ENCODE measurements around the gene CDH12. TPM values are rescaled to one million over a fixed set of nuclear protein-coding genes. Genes with fewer than 3 reads are reported as not detected.
"Not testable (repeated sequence)": the region's sequence is repeated elsewhere in the genome, so short reads cannot be mapped to it uniquely, and the experiment has no call there.

CDH12 gene
- total RNA-seq, 2 experiments from 2014 or later: not detected

DNA sequence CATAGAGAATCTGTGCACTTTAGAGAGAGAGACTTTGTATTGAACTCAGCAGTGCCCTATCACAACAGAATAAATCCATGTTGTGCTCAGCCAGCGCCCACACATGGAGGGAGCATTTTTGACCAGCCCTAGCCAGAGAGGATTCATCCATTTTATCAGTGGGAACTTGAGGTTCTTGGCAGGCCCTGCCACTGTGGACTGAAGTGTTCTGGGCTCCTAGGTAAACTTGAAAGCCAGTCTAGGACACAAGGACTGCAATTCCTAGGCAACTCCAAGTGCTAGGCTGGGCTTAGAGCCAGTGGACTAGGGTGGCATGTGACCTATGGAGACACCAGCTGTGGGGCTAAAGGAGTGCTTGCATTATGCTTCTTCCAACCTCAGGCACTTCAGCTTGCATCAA, 523.5 kb downstream of the CDH12 start:
- Mint-ChIP-seq H3K4me3 (no peak overlapping the region), H3K4me1 (no peaks in the 10 kb centered on the region), H3K9me3 (peaks cover 14% of the 10 kb centered on the region), H3K27ac (no peak overlapping the region), H3K36me3 (ENCODE audit: low read depth) (no peaks in the 10 kb centered on the region), H3K27me3 (no peaks in the 10 kb centered on the region)
- no peak for DNase-seq
- POLR2A ChIA-PET: no interaction called here
- CTCF ChIA-PET: no interaction called here

DNA sequence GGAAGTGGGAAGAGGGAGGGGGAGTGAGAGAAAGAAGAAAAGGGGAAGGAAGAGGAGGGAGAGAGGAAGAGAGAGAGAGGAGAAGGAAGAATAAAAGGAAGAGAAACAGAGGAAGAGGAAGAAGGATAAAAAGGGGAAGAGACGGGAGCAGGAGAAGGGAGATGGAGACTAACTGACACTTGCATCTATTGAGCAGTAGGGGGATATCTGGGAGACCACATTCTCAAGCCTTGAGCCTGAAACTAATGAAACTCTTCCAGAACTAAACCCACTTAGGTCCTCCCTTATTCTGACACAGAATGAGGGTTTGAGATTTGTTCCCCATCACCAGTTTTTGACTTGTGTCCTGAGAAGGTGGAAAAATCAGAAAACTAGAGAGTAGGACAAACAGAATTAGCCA, 533.3 kb downstream of the CDH12 start:
- H3K4me3 Mint-ChIP-seq: no peak overlapping the region
- H3K4me1 Mint-ChIP-seq: no peaks in the 10 kb centered on the region
- no peak for DNase-seq
- H3K36me3 Mint-ChIP-seq (ENCODE audit: low read depth): no peaks in the 10 kb centered on the region
- H3K9me3 Mint-ChIP-seq: peaks cover 7% of the 10 kb centered on the region
- ChIA-PET CTCF (interaction anchor here (0.6 kb wide), 1 partner anchor 9 kb away, joined by 4 read pairs; no protein-coding TSS in a partner anchor), POLR2A (no interaction called here)
- no peaks in the 10 kb centered on the region for H3K27me3 Mint-ChIP-seq
- no peak overlapping the region for H3K27ac Mint-ChIP-seq

DNA sequence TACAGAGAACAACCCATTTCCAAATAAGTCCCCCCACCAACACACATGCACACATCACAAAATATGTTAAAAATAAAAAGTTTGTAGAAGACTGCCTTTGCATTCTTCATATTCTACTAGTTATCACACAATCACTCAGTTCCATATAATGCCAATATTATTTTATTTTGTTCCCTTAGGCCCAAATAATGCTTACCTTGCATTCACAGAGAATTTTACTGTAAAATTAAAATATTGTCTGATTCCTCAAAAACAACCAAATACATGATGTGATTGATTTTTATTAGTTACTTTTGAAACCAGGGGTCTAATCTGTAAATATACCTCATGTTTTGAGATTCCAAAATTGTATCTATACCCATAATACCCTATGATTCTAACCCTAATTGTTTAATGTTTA, 536.9 kb downstream of the CDH12 start:
- Mint-ChIP-seq H3K9me3 (peaks cover 9% of the 10 kb centered on the region), H3K4me3 (no peak overlapping the region)
- CTCF ChIA-PET: no interaction called here

DNA sequence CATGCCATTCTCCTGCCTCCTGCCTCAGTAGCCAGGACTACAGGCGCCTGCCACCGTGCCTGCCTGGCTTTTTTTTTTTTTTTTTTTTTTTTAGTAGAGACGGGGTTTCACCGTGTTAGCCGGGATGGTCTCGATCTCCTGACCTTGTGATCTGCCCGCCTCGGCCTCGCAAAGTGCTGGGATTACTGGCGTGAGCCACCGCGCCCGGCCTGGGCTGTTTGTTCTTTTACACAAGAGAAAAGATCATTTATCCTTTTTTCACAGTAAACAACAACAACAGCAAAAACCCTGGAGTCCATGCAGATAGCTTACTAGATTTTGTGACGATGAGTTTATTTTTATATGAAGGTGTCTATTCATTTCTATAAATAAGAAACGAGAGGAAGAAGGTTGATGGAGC, 538.1 kb downstream of the CDH12 start:
- H3K4me3 Mint-ChIP-seq; H3K27ac Mint-ChIP-seq; H3K4me1 Mint-ChIP-seq; H3K27me3 Mint-ChIP-seq; CTCF ChIA-PET; H3K9me3 Mint-ChIP-seq; H3K36me3 Mint-ChIP-seq (ENCODE audit: low read depth); DNase-seq; POLR2A ChIA-PET: not testable (repeated sequence)

More for the DNA sequence above, 536.9 kb downstream of the CDH12 start:
- no peak for DNase-seq
- Mint-ChIP-seq H3K36me3 (ENCODE audit: low read depth) (no peaks in the 10 kb centered on the region), H3K27me3 (no peaks in the 10 kb centered on the region), H3K27ac (no peak overlapping the region), H3K4me1 (no peaks in the 10 kb centered on the region)
- POLR2A ChIA-PET: no interaction called here

DNA sequence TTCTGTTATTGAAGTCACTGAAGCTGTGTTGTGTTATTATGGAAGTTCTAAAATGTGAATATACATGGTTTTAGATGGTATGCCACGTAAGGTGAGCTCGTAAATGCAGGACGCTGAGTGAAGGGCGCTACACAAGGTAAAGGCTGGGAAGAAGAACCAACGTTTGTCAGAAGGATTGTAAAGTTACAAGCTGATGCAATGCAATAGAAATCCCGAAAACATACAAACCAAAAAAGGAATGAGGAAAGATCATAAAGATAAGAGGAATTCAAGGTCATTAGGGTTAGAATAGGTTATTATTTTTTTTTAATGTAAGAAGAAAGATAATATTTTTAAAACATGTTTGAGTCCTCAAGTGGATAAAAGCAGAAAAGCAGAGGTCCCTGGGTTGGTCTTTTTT, 538.6 kb downstream of the CDH12 start:
- ChIA-PET CTCF (no interaction called here), POLR2A (no interaction called here)
- no peak overlapping the region for H3K27ac Mint-ChIP-seq
- no peaks in the 10 kb centered on the region for H3K27me3 Mint-ChIP-seq
- DNase-seq: no peak
- H3K9me3 Mint-ChIP-seq: peaks cover 8% of the 10 kb centered on the region
- no peaks in the 10 kb centered on the region for H3K36me3 Mint-ChIP-seq (ENCODE audit: low read depth)
- H3K4me1 Mint-ChIP-seq: no peaks in the 10 kb centered on the region
- H3K4me3 Mint-ChIP-seq: no peak overlapping the region

DNA sequence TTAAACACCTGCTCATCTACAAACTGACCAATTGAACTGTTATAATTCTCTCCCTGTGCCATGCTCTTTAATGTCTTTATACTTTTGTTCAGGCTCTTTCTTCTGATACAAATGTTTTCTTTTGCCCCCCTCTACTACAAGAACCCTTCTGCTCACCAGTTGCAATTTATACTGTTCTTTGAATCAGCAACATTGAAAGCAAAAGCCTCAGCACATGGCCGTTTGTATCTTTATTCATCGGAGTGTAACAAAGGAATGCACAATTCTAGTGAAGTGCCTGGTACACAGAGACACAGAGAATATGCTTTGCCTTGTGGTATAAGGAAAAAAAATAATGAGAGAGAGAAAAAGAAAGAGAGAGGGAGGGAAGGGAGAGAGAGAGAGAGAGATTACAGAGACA, 547.1 kb downstream of the CDH12 start:
- H3K9me3 Mint-ChIP-seq: peaks cover 5% of the 10 kb centered on the region
- H3K4me3 Mint-ChIP-seq: no peak overlapping the region
- DNase-seq: no peak
- H3K4me1 Mint-ChIP-seq: no peaks in the 10 kb centered on the region
- H3K36me3 Mint-ChIP-seq (ENCODE audit: low read depth): no peaks in the 10 kb centered on the region
- H3K27me3 Mint-ChIP-seq: no peaks in the 10 kb centered on the region
- no peak overlapping the region for H3K27ac Mint-ChIP-seq
- ChIA-PET CTCF (no interaction called here), POLR2A (no interaction called here)

DNA sequence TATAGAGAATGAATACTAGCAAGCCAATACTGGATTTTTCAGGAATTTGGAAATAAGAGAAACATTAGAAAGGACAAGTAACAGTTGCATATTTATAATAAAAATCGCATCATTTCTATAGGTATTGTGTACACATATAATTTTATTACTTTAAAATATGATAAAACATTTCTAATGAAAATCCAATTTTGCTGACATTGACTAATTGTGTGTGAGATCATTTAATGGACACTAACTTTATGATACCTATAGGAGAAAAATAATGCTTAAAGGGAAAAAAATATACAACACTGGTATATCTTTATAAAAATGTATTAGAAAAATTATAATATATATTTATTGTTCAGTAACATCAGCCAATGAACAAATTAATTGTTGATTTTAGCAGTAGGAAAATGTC, 557.3 kb downstream of the CDH12 start:
- Mint-ChIP-seq H3K27me3 (no peaks in the 10 kb centered on the region), H3K36me3 (ENCODE audit: low read depth) (no peaks in the 10 kb centered on the region), H3K4me3 (no peak overlapping the region), H3K9me3 (peaks cover 11% of the 10 kb centered on the region), H3K27ac (no peak overlapping the region), H3K4me1 (no peaks in the 10 kb centered on the region)
- ChIA-PET POLR2A (no interaction called here), CTCF (no interaction called here)
- DNase-seq: no peak

DNA sequence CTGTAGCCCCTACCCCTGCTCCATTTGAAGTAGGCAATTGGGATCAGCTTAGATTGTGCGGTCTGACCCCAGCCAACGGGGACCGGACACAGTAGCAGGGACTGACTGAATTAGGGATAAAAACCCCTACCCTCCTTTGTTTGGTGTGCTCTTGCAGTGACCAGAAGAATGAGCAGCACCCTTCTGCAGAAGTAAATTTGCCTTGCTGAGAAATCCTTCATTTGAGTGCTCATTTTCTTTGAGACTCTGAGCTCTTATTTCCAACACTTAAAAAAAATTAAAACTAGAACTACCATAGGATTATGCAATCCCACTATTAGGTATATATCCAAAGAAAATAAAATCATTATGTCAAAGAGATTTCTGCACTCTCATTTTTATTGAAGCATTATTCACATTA, 560.0 kb downstream of the CDH12 start:
- no peak for DNase-seq
- no peak overlapping the region for H3K4me3 Mint-ChIP-seq
- ChIA-PET POLR2A (no interaction called here), CTCF (no interaction called here)
- H3K36me3 Mint-ChIP-seq (ENCODE audit: low read depth): no peaks in the 10 kb centered on the region
- H3K9me3 Mint-ChIP-seq: peaks cover 18% of the 10 kb centered on the region
- H3K27me3 Mint-ChIP-seq: no peaks in the 10 kb centered on the region
- no peaks in the 10 kb centered on the region for H3K4me1 Mint-ChIP-seq
- H3K27ac Mint-ChIP-seq: no peak overlapping the region

DNA sequence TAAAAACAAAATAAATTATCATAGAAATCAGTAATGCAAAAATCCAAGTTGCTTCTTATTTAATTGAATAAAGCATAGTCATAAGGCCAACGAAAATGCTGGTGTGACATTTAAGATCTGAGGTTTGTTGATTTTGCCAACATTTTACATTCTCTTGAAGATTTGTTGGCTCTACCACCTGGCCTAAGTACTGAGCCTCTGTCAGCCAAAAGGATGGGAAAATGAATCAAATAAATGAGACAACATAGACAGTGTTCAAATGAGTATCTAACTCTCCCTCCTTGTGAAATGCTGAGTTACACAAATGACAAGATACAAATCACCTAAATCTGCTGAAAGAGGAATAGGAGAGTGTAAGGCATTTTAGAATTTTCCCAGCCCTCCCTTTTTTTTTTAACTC, 575.0 kb downstream of the CDH12 start:
- DNase-seq: no peak
- no peaks in the 10 kb centered on the region for H3K27me3 Mint-ChIP-seq
- no peaks in the 10 kb centered on the region for H3K36me3 Mint-ChIP-seq (ENCODE audit: low read depth)
- H3K4me1 Mint-ChIP-seq: no peaks in the 10 kb centered on the region
- POLR2A ChIA-PET: no interaction called here
- H3K27ac Mint-ChIP-seq: no peak overlapping the region
- peaks cover 8% of the 10 kb centered on the region for H3K9me3 Mint-ChIP-seq
- CTCF ChIA-PET: no interaction called here
- no peak overlapping the region for H3K4me3 Mint-ChIP-seq

DNA sequence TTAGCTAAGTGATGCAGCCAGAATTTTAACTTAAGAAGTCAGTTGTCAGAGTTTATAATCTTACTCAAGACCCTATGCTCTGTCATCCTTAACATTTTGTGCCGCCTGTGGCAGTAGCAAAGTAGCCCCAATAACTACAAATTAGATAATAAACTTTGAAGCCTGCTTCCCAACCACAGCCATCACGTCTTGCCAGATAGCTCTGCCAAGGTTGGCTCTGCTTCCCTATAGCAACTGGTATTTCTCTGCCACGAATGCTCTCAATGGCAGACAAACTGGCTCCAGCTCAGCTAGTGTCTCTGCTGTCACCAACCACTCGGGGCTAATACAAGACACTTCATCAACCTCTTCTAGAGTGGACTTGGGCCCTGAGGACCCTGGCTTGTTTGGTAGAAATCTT, 576.1 kb downstream of the CDH12 start:
- H3K27ac Mint-ChIP-seq: no peak overlapping the region

DNA sequence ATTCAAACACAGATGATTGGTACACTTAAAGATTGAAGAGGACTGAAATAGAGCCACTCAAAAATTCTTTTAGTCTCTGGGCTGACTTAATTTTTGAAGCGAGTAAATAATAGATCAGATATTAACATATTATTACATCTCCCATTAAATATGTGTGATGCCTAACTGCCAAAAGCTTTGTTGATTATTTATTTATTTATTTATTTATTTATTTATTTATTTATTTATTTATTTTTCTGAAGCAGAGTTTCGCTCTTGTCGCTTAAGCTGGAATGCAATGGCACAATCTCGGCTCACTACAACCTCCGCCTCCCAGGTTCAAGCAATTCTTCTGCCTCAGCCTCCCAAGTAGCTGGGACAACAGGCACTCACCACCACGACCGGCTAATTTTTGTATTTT, 587.3 kb downstream of the CDH12 start:
- H3K36me3 Mint-ChIP-seq (ENCODE audit: low read depth); CTCF ChIA-PET; H3K4me1 Mint-ChIP-seq; H3K4me3 Mint-ChIP-seq; H3K9me3 Mint-ChIP-seq; DNase-seq; POLR2A ChIA-PET; H3K27me3 Mint-ChIP-seq; H3K27ac Mint-ChIP-seq: not testable (repeated sequence)

More for the DNA sequence above, 576.1 kb downstream of the CDH12 start:
- H3K4me3 Mint-ChIP-seq: no peak overlapping the region
- ChIA-PET CTCF (no interaction called here), POLR2A (no interaction called here)
- H3K9me3 Mint-ChIP-seq: peaks cover 8% of the 10 kb centered on the region
- DNase-seq: no peak
- H3K4me1 Mint-ChIP-seq: no peaks in the 10 kb centered on the region
- H3K27me3 Mint-ChIP-seq: no peaks in the 10 kb centered on the region
- no peaks in the 10 kb centered on the region for H3K36me3 Mint-ChIP-seq (ENCODE audit: low read depth)

DNA sequence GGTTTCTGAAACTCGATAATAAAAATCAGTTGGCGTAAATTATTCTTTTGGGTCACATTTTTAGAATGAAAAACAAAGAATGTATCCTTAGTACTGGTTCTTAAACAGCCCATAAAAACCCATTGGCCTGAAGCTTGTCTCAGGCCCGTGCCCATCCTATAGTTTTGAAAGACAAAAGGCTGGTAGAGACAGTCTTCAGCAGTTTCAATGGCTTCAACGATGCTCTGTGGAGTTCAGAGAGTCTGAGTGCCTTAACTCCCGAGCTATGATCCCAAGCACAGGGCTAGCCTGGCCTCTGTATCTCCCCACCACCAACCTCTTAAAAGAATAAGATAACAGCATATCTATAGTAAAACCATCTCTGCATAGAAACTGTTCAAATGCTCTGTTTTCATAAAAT, 595.0 kb downstream of the CDH12 start:
- ChIA-PET POLR2A (no interaction called here), CTCF (no interaction called here)
- Mint-ChIP-seq H3K36me3 (ENCODE audit: low read depth) (no peaks in the 10 kb centered on the region), H3K4me1 (no peaks in the 10 kb centered on the region), H3K9me3 (peaks cover 4% of the 10 kb centered on the region), H3K27me3 (no peaks in the 10 kb centered on the region), H3K4me3 (no peak overlapping the region), H3K27ac (no peak overlapping the region)
- DNase-seq: no peak

DNA sequence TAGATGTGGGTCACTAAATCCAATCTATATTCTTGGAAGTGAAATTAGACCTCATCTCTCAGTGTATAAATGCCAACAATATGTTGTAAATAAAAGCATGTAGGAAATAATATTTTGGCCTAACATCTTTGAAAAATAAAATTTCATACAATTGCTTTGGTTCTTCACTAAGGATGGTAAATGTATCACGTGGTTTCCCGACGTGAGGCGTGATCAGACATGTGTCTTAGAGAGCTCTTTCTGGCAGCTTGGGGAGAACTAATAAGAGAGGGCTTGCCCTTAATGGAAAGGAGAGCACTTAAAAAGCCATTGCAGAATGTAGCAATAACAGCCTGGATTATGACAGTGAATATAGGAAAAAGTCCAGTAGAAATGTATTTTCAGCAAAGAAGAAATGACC, 602.6 kb downstream of the CDH12 start:
- peaks cover 3% of the 10 kb centered on the region for H3K9me3 Mint-ChIP-seq
- no peaks in the 10 kb centered on the region for H3K4me1 Mint-ChIP-seq
- no peak overlapping the region for H3K27ac Mint-ChIP-seq
- ChIA-PET CTCF (no interaction called here), POLR2A (no interaction called here)
- DNase-seq: no peak
- no peak overlapping the region for H3K4me3 Mint-ChIP-seq
- no peaks in the 10 kb centered on the region for H3K36me3 Mint-ChIP-seq (ENCODE audit: low read depth)
- no peaks in the 10 kb centered on the region for H3K27me3 Mint-ChIP-seq

DNA sequence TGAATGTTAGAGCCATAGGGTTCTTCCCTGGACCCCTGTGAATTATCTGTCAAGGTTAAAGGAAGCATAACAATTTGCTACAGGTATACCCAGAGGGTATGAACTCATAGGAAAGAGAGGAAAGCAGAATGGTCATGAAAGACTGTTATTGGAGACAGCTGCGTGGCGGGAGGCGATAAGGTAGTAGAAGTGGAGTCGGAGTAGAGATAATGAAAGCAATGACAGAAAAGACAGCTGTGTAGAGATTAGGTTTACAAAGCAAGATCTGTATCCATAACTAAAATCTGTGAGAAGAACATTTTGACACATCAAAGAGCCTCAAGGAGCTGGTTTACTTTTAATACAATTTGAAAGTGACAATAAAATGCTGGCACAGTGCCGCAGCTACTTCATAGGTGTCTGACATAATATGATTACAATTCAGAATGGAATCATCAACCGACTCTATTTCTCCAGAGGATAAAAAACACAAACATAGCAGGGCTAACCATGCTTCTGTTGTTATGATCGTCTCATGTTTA, 603.9 kb downstream of the CDH12 start:
- ChIA-PET CTCF (no interaction called here), POLR2A (no interaction called here)
- no peak overlapping the region for H3K4me3 Mint-ChIP-seq
- DNase-seq: no peak
- no peaks in the 10 kb centered on the region for H3K36me3 Mint-ChIP-seq (ENCODE audit: low read depth)
- H3K4me1 Mint-ChIP-seq: no peaks in the 10 kb centered on the region
- no peak overlapping the region for H3K27ac Mint-ChIP-seq
- H3K27me3 Mint-ChIP-seq: no peaks in the 10 kb centered on the region
- H3K9me3 Mint-ChIP-seq: peaks cover 3% of the 10 kb centered on the region

DNA sequence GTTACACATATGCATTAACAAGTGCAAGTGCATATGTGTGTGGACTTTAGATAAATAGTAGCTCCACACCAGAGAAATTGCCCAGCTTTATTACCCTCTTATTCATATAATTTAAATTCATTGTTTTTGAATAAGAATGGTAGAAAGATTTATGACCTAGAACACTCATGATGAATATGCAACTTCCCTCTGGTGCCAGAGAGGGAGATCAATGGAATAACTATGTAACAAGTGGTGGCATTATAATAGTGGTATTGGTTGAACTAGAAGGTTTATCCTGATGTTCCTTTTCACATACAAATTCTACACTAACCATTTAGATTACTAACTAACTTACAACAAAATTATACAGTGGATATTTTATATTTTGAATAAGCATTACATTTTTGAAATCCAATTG, 607.4 kb downstream of the CDH12 start:
- no peak overlapping the region for H3K4me3 Mint-ChIP-seq
- CTCF ChIA-PET: no interaction called here
- no peaks in the 10 kb centered on the region for H3K36me3 Mint-ChIP-seq (ENCODE audit: low read depth)
- H3K27me3 Mint-ChIP-seq: no peaks in the 10 kb centered on the region
- H3K9me3 Mint-ChIP-seq: peaks cover 3% of the 10 kb centered on the region
- DNase-seq: no peak
- POLR2A ChIA-PET: no interaction called here
- no peak overlapping the region for H3K27ac Mint-ChIP-seq
- no peaks in the 10 kb centered on the region for H3K4me1 Mint-ChIP-seq

Data from activated CD4-positive, alpha-beta T cell treated with anti-CD3 and anti-CD28 coated beads, Interleukin-2, amount 10 ng/mL, durations not matched to agents 7 days and 5 days (primary cell).